ENCODE measurements around the gene C5AR1. TPM values are rescaled to one million over a fixed set of nuclear protein-coding genes. Genes with fewer than 3 reads are reported as not detected.

Gene C5AR1
- total and polyA plus RNA-seq, 9 of the 15 experiments (the other 6 are each of a cell fraction or from before 2014, with no cell fraction given) = 0.06 to 1.6 (median 0.28) TPM; not detected in 3

GRCh38 chr19:47348819-47349795 lies 39.4 kb downstream of the C5AR1 start, which contains the start of gene DHX34 (continued):
- TF ChIP-seq GMEB1 (CRISPR knock-in tag; IDR thresholded peaks at IDR 0.05) (0 out of 2 replicates have a peak, but pooled peaks have one; percentile 5), ZZZ3 (IDR thresholded peaks at IDR 0.05) (no peak), PATZ1 (CRISPR knock-in tag; IDR thresholded peaks at IDR 0.05; ENCODE audit: borderline replicate concordance) (no peak), GABPB2 (CRISPR knock-in tag; conservative IDR thresholded peaks at IDR 0.05) (no peak), CREB3L1 (IDR thresholded peaks at IDR 0.05; ENCODE audit: borderline replicate concordance, low read depth) (peak; percentile 58), RNF2 (IDR thresholded peaks at IDR 0.05) (0 out of 2 replicates have a peak, but pooled peaks have one; percentile 34), ZC3H8 (IDR thresholded peaks at IDR 0.05) (no peak), ZNF644 (tag; IDR thresholded peaks at IDR 0.05; ENCODE audit: low read depth) (no peak), ZNF239 (CRISPR knock-in tag; IDR thresholded peaks at IDR 0.05) (no peak), NR2F6 (CRISPR knock-in tag; IDR thresholded peaks at IDR 0.05) (no peak), HLTF (IDR thresholded peaks at IDR 0.05) (0 out of 2 replicates have a peak, but pooled peaks have one; percentile 38), GATAD2B (IDR thresholded peaks at IDR 0.05; ENCODE audit: borderline replicate concordance) (no peak), IFI16 (CRISPR knock-in tag; IDR thresholded peaks at IDR 0.05) (no peak), NFYB (IDR thresholded peaks at IDR 0.05; ENCODE audit: extremely low read depth, insufficient read length) (peak; percentile 87), JUND (IDR thresholded peaks at IDR 0.05; ENCODE audit: borderline replicate concordance, low read depth, low read length) (peak; percentile 73), JUND (tag; IDR thresholded peaks at IDR 0.05; ENCODE audit: borderline replicate concordance, low read depth, low read length) (no peak), TFAM (CRISPR knock-in tag; conservative IDR thresholded peaks at IDR 0.05) (no peak), ZBTB8A (IDR thresholded peaks at IDR 0.05; ENCODE audit: partially characterized antibody) (no peak), WHSC1 (IDR thresholded peaks at IDR 0.05; ENCODE audit: low read length) (no peak), HEY1 (CRISPR knock-in tag; IDR thresholded peaks at IDR 0.05; ENCODE audit: borderline replicate concordance) (no peak), ZNF780A (CRISPR knock-in tag; IDR thresholded peaks at IDR 0.05) (no peak), ZNF165 (CRISPR knock-in tag; IDR thresholded peaks at IDR 0.05; ENCODE audit: borderline replicate concordance) (no peak)

All from K562 (cell line).